DOHH2 (cell line): ENCODE results near the gene MKLN1.
"Not testable (repeated sequence)": the region's sequence is repeated elsewhere in the genome, so short reads cannot be mapped to it uniquely, and the experiment has no call there.

Source experiments
- EZH2phosphoT487 ChIP-seq: fragments of 200-600 bp; sonication (generic); IDR thresholded peaks from 2 replicates; pipeline ENCODE4 v1.6.1; 2017; ENCODE audit warnings: borderline replicate concordance, mild to moderate bottlenecking, antibody characterized with exemption, low read length, moderate library complexity, mixed read lengths
- TF ChIP-seq, protein P1 (sequence below): fragments of 200-600 bp; sonication (generic); IDR thresholded peaks from one replicate; pipeline ENCODE4 v1.5.1; 2014; ENCODE audit warnings: antibody characterized with exemption, mild to moderate bottlenecking, low read depth, low read length; ENCODE audit not compliant: poor library complexity, severe bottlenecking

DNA sequence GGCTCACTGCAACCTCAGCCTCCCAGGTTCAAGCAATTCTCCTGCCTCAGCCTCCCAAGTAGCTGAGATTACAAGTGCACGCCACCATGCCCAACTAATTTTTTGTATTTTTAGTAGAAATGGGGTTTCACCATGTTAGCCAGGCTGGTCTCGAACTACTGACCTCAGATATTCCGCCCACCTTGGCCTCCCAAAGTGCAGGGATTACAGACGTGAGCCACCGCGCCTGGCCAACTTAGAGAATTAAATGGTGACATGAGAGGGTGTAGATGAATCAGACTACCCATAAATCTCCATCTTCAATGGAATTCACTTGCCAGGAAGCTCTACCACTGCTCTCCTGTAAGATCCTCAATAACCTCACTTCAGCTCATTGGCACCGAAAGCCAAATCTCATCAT, 187.8 kb downstream of the MKLN1 start:
- TF ChIP-seq EZH2phosphoT487 = not testable (repeated sequence)
- TF ChIP-seq, protein P1, sequence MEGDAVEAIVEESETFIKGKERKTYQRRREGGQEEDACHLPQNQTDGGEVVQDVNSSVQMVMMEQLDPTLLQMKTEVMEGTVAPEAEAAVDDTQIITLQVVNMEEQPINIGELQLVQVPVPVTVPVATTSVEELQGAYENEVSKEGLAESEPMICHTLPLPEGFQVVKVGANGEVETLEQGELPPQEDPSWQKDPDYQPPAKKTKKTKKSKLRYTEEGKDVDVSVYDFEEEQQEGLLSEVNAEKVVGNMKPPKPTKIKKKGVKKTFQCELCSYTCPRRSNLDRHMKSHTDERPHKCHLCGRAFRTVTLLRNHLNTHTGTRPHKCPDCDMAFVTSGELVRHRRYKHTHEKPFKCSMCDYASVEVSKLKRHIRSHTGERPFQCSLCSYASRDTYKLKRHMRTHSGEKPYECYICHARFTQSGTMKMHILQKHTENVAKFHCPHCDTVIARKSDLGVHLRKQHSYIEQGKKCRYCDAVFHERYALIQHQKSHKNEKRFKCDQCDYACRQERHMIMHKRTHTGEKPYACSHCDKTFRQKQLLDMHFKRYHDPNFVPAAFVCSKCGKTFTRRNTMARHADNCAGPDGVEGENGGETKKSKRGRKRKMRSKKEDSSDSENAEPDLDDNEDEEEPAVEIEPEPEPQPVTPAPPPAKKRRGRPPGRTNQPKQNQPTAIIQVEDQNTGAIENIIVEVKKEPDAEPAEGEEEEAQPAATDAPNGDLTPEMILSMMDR = not testable (repeated sequence)
